HEK293 (cell line): ENCODE data around the gene POLK.

Experiments
- CTCF ChIA-PET: fragments of 350-600 bp; formaldehyde crosslinking; extraction: SDS; loops from one replicate; lab custom pipeline; 2021; ENCODE audit warnings: antibody characterized with exemption; lab: Yijun Ruan, JAX
- POLR2A ChIA-PET: fragments of 300-600 bp; formaldehyde crosslinking; extraction: SDS; loops from one replicate; lab custom pipeline; 2020; ENCODE audit warnings: antibody characterized with exemption, inconsistent platforms; lab: Yijun Ruan, JAX
- H3K27ac ChIP-seq: fragments of 200-500 bp; sonication (Bioruptor generic); 2 replicates; pipeline ENCODE4 v1.5.1; 2014; ENCODE audit warnings: low read depth, low read length, control low read depth, inconsistent platforms; ENCODE audit errors: extremely low read depth
- H3K36me3 ChIP-seq, 2 experiments: fragments of 200-500 bp in 1 of 2; sonication (Bioruptor generic) in 1 of 2; 1 replicate in 1 of 2; 2 replicates in 1 of 2; pipeline ENCODE4 v1.5.1; 2014 to 2017; ENCODE audit warnings: inconsistent platforms in 2 of 2, low read length in 2 of 2; ENCODE audit not compliant: control insufficient read depth in 2 of 2, insufficient read depth in 1 of 2
- H3K4me1 ChIP-seq: fragments of 200-500 bp; sonication (Bioruptor generic); 2 replicates; pipeline ENCODE4 v1.5.1; 2014; ENCODE audit warnings: mild to moderate bottlenecking, low read length, inconsistent platforms; ENCODE audit not compliant: control insufficient read depth, insufficient read depth
- H3K4me3 ChIP-seq: 2 replicates; pipeline ENCODE4 v1.5.1; 2011; ENCODE audit warnings: low read depth, mild to moderate bottlenecking, control low read depth, low read length, moderate library complexity
- H3K9me3 ChIP-seq: fragments of 200-500 bp; sonication (Bioruptor generic); 2 replicates; pipeline ENCODE4 v1.5.1; 2014; ENCODE audit warnings: low read depth, low read length, inconsistent platforms; ENCODE audit not compliant: control insufficient read depth, insufficient read depth
- ATF2 ChIP-seq: fragments of 450-650 bp; formaldehyde crosslinking; IDR thresholded peaks from 2 replicates; pipeline ENCODE4 v1.5.1; 2016; ENCODE audit warnings: missing biosample characterization, missing genetic modification characterization, low read depth
- GLI4 ChIP-seq: fragments of 450-650 bp; formaldehyde crosslinking; IDR thresholded peaks from 2 replicates; pipeline ENCODE4 v1.5.1; 2016; ENCODE audit warnings: missing biosample characterization, missing genetic modification characterization
- HIC1 ChIP-seq: fragments of 450-650 bp; formaldehyde crosslinking; IDR thresholded peaks from 2 replicates; pipeline ENCODE4 v1.5.1; 2016; ENCODE audit warnings: missing biosample characterization, missing genetic modification characterization
- KLF9 ChIP-seq: fragments of 450-650 bp; formaldehyde crosslinking; IDR thresholded peaks from 2 replicates; pipeline ENCODE4 v1.5.1; 2016; ENCODE audit warnings: missing biosample characterization, missing genetic modification characterization, low read depth
- MEIS1 ChIP-seq: sonication (generic); formaldehyde crosslinking; IDR thresholded peaks from 2 replicates; pipeline ENCODE4 v1.8.1; 2022; ENCODE audit warnings: missing genetic modification reagents, mild to moderate bottlenecking, borderline replicate concordance
- PBX3 ChIP-seq: sonication (generic); formaldehyde crosslinking; IDR thresholded peaks from 2 replicates; pipeline ENCODE4 v1.8.1; 2022; ENCODE audit warnings: mild to moderate bottlenecking, moderate library complexity, missing genetic modification reagents
- PRDM6 ChIP-seq: fragments of 450-650 bp; formaldehyde crosslinking; IDR thresholded peaks from 2 replicates; pipeline ENCODE4 v1.5.1; 2017; ENCODE audit warnings: missing biosample characterization, missing genetic modification characterization
- ZBTB17 ChIP-seq: fragments of 450-650 bp; formaldehyde crosslinking; IDR thresholded peaks from 2 replicates; pipeline ENCODE4 v1.5.1; 2016; ENCODE audit warnings: missing biosample characterization, missing genetic modification characterization
- ZNF138 ChIP-seq: fragments of 450-650 bp; formaldehyde crosslinking; IDR thresholded peaks from 2 replicates; pipeline ENCODE4 v1.5.1; 2016; ENCODE audit warnings: missing biosample characterization, missing genetic modification characterization, borderline replicate concordance
- ZNF23 ChIP-seq: fragments of 450-650 bp; formaldehyde crosslinking; IDR thresholded peaks from 2 replicates; pipeline ENCODE4 v1.5.1; 2016; ENCODE audit warnings: missing biosample characterization, missing genetic modification characterization, borderline replicate concordance
- ZNF341 ChIP-seq: fragments of 450-650 bp; formaldehyde crosslinking; IDR thresholded peaks from 2 replicates; pipeline ENCODE4; 2016; ENCODE audit warnings: low read depth, missing biosample characterization, missing genetic modification characterization
- ZNF362 ChIP-seq: fragments of 450-650 bp; formaldehyde crosslinking; IDR thresholded peaks from 2 replicates; pipeline ENCODE4 v1.5.1; 2016; ENCODE audit warnings: missing biosample characterization, missing genetic modification characterization
- ZNF426 ChIP-seq: fragments of 450-650 bp; formaldehyde crosslinking; IDR thresholded peaks from 2 replicates; pipeline ENCODE4 v1.5.1; 2017; ENCODE audit warnings: missing biosample characterization, missing genetic modification characterization, mild to moderate bottlenecking, inconsistent platforms, moderate library complexity
- ZNF558 ChIP-seq: fragments of 450-650 bp; formaldehyde crosslinking; IDR thresholded peaks from 2 replicates; pipeline ENCODE4 v1.5.1; 2016; ENCODE audit warnings: missing biosample characterization, missing genetic modification characterization
- ZNF692 ChIP-seq: fragments of 450-650 bp; formaldehyde crosslinking; IDR thresholded peaks from 2 replicates; pipeline ENCODE4 v1.5.1; 2016; ENCODE audit warnings: missing biosample characterization, missing genetic modification characterization
- ZSCAN18 ChIP-seq: fragments of 450-650 bp; formaldehyde crosslinking; IDR thresholded peaks from 2 replicates; pipeline ENCODE4 v1.5.1; 2016; ENCODE audit warnings: missing biosample characterization, missing genetic modification characterization
- ZSCAN5A ChIP-seq: fragments of 450-650 bp; formaldehyde crosslinking; IDR thresholded peaks from 2 replicates; pipeline ENCODE4 v1.5.1; 2016; ENCODE audit warnings: missing biosample characterization, missing genetic modification characterization

The POLK gene

GRCh38 chr5:75566710-75567309 lies 55.1 kb downstream of the POLK start:
- H3K27ac ChIP-seq: no peak overlapping the region
- ChIA-PET POLR2A (interaction anchor here (1.3 to 2.0 kb wide), 3 partner anchors 150 to 330 kb away, joined by 3 to 7 read pairs (median 5); partner anchors contain the start of genes ANKRD31, HMGCR and POC5), CTCF (no interaction called here)
- H3K4me1 ChIP-seq: peaks cover 7% of the 10 kb centered on the region
- H3K9me3 ChIP-seq: no peaks in the 10 kb centered on the region
- peaks cover 0 to 5% of the 10 kb centered on the region in 2 experiments; a peak in 1 of 3 replicates for H3K36me3 ChIP-seq
- H3K4me3 ChIP-seq: peak overlapping the region; percentile 25
- TF ChIP-seq ZSCAN18 (no peak), ZNF692 (tag by site-specific recombination) (no peak), ZNF558 (peak; percentile 60), MEIS1 (CRISPR knock-in tag) (no peak), ZSCAN5A (tag by site-specific recombination) (no peak), HIC1 (tag by site-specific recombination) (no peak), ATF2 (no peak), PBX3 (CRISPR knock-in tag) (no peak), ZNF362 (tag by site-specific recombination) (peak; percentile 91), ZNF341 (tag by site-specific recombination) (no peak), ZNF138 (tag by site-specific recombination) (no peak), ZNF426 (tag by site-specific recombination) (no peak), ZNF23 (tag by site-specific recombination) (no peak), KLF9 (tag by site-specific recombination) (no peak), GLI4 (no peak), ZBTB17 (tag by site-specific recombination) (no peak), PRDM6 (peak; percentile 64; the same call in 1 of the 2 replicates)
